MM.1S (cell line): ENCODE measurements around the gene PLXNA4.

Experiments
- DNase-seq: peaks from one replicate; pipeline ENCODE4 v3.0.0-alpha.2; 2015
- H2AFZ ChIP-seq: fragments of 300-600 bp; sonication (generic); 2 replicates; pipeline ENCODE4 v1.6.0; 2016; ENCODE audit warnings: antibody characterized with exemption, low read length
- H3F3A ChIP-seq: fragments of 300-600 bp; sonication (generic); 2 replicates; pipeline ENCODE4 v1.6.1; 2016; ENCODE audit warnings: mild to moderate bottlenecking, antibody characterized with exemption, low read length, moderate library complexity, mixed read lengths; ENCODE audit not compliant: insufficient read depth
- H3K27ac ChIP-seq: fragments of 300-600 bp; sonication (generic); 2 replicates; pipeline ENCODE4 v1.5.1; 2016; ENCODE audit warnings: mild to moderate bottlenecking, low read length
- H3K27me3 ChIP-seq: fragments of 300-600 bp; sonication (generic); replicated peaks from 2 replicates; pipeline ENCODE4 v1.6.0; 2016; ENCODE audit warnings: low read length; ENCODE audit not compliant: insufficient read depth
- H3K36me3 ChIP-seq: fragments of 300-600 bp; sonication (generic); replicated peaks from 2 replicates; pipeline ENCODE4 v1.6.1; 2016; ENCODE audit warnings: mild to moderate bottlenecking, low read length, mixed read lengths; ENCODE audit not compliant: insufficient read depth
- H3K4me1 ChIP-seq: fragments of 300-600 bp; sonication (generic); 2 replicates; pipeline ENCODE4 v1.6.1; 2016; ENCODE audit warnings: low read length, mixed read lengths
- H3K4me2 ChIP-seq: fragments of 300-600 bp; sonication (generic); 2 replicates; pipeline ENCODE4 v1.6.0; 2016; ENCODE audit warnings: low read depth, low read length
- H3K4me3 ChIP-seq: fragments of 300-600 bp; sonication (generic); 2 replicates; pipeline ENCODE4 v1.5.1; 2016; ENCODE audit warnings: low read length, mixed read lengths
- H3K79me2 ChIP-seq: fragments of 300-600 bp; sonication (generic); 2 replicates; pipeline ENCODE4 v1.6.1; 2016; ENCODE audit warnings: mixed run types, low read length, mixed read lengths
- H3K9ac ChIP-seq: fragments of 300-600 bp; sonication (generic); 2 replicates; pipeline ENCODE4 v1.6.1; 2016; ENCODE audit warnings: low read length, mixed read lengths
- H3K9me2 ChIP-seq: fragments of 300-600 bp; sonication (generic); replicated peaks from 2 replicates; pipeline ENCODE4 v1.6.1; 2016; ENCODE audit warnings: mild to moderate bottlenecking, low read length, mixed read lengths; ENCODE audit not compliant: insufficient read depth
- H3K9me3 ChIP-seq: fragments of 300-600 bp; sonication (generic); replicated peaks from 2 replicates; pipeline ENCODE4 v1.6.1; 2016; ENCODE audit warnings: mild to moderate bottlenecking, low read length, mixed read lengths; ENCODE audit not compliant: insufficient read depth
- H4K20me1 ChIP-seq: fragments of 300-600 bp; sonication (generic); 2 replicates; pipeline ENCODE4 v1.6.1; 2016; ENCODE audit warnings: mild to moderate bottlenecking, low read length, moderate library complexity, mixed read lengths; ENCODE audit not compliant: insufficient read depth
- CTCF ChIP-seq: fragments of 300-600 bp; sonication (generic); IDR thresholded peaks from 2 replicates; pipeline ENCODE4 v1.5.1; 2016; ENCODE audit warnings: antibody characterized with exemption, low read length, mixed read lengths
- EZH2 ChIP-seq: fragments of 300-600 bp; sonication (generic); optimal IDR thresholded peaks from 2 replicates; pipeline ENCODE3; 2017; ENCODE audit warnings: low read depth, mild to moderate bottlenecking, antibody characterized with exemption, low read length, mixed read lengths
- EZH2phosphoT487 ChIP-seq: fragments of 300-600 bp; sonication (generic); IDR thresholded peaks from 2 replicates; pipeline ENCODE4 v1.6.1; 2018; ENCODE audit warnings: antibody characterized with exemption, low read length

Gene PLXNA4

GRCh38 chr7:132185150-132185549, 391.1 kb downstream of the PLXNA4 start:
- Histone ChIP-seq H3K79me2 (no peaks in the 10 kb centered on the region), H3F3A (no peaks in the 10 kb centered on the region), H3K9me3 (no peaks in the 10 kb centered on the region), H3K4me3 (no peak overlapping the region), H4K20me1 (no peaks in the 10 kb centered on the region), H3K36me3 (no peaks in the 10 kb centered on the region), H2AFZ (no peak overlapping the region), H3K27me3 (no peaks in the 10 kb centered on the region), H3K27ac (no peak overlapping the region), H3K9me2 (no peaks in the 10 kb centered on the region), H3K4me2 (no peak overlapping the region), H3K4me1 (no peaks in the 10 kb centered on the region), H3K9ac (no peak overlapping the region)
- no peak for DNase-seq
- TF ChIP-seq EZH2phosphoT487: no peak
- TF ChIP-seq EZH2: no peak
- TF ChIP-seq CTCF: no peak

GRCh38 chr7:132183781-132184380, 392.4 kb downstream of the PLXNA4 start:
- Histone ChIP-seq H2AFZ (no peak overlapping the region), H3K9me2 (no peaks in the 10 kb centered on the region), H3K9me3 (no peaks in the 10 kb centered on the region), H4K20me1 (no peaks in the 10 kb centered on the region), H3K4me3 (no peak overlapping the region), H3K27ac (no peak overlapping the region), H3K4me2 (no peak overlapping the region), H3K79me2 (no peaks in the 10 kb centered on the region), H3K27me3 (no peaks in the 10 kb centered on the region), H3F3A (no peaks in the 10 kb centered on the region), H3K9ac (no peak overlapping the region), H3K36me3 (no peaks in the 10 kb centered on the region), H3K4me1 (no peaks in the 10 kb centered on the region)
- no peak for TF ChIP-seq EZH2
- no peak for DNase-seq

- H3F3A ChIP-seq: no peaks in the 10 kb centered on the region
- no peaks in the 10 kb centered on the region for H3K9me2 ChIP-seq
- no peaks in the 10 kb centered on the region for H3K36me3 ChIP-seq
- H4K20me1 ChIP-seq: no peaks in the 10 kb centered on the region
- DNase-seq: no peak
- no peak overlapping the region for H3K4me2 ChIP-seq
- H3K79me2 ChIP-seq: no peaks in the 10 kb centered on the region
- H3K9ac ChIP-seq: no peak overlapping the region
- no peaks in the 10 kb centered on the region for H3K4me1 ChIP-seq
- no peaks in the 10 kb centered on the region for H3K27me3 ChIP-seq
- TF ChIP-seq EZH2: no peak
- no peak for TF ChIP-seq CTCF
- TF ChIP-seq EZH2phosphoT487: no peak
- H3K9me3 ChIP-seq: no peaks in the 10 kb centered on the region
- no peak overlapping the region for H3K27ac ChIP-seq
- H2AFZ ChIP-seq: no peak overlapping the region
- no peak overlapping the region for H3K4me3 ChIP-seq
Measured at GRCh38 chr7:132182992-132183391, 393.3 kb downstream of the PLXNA4 start.

DNA sequence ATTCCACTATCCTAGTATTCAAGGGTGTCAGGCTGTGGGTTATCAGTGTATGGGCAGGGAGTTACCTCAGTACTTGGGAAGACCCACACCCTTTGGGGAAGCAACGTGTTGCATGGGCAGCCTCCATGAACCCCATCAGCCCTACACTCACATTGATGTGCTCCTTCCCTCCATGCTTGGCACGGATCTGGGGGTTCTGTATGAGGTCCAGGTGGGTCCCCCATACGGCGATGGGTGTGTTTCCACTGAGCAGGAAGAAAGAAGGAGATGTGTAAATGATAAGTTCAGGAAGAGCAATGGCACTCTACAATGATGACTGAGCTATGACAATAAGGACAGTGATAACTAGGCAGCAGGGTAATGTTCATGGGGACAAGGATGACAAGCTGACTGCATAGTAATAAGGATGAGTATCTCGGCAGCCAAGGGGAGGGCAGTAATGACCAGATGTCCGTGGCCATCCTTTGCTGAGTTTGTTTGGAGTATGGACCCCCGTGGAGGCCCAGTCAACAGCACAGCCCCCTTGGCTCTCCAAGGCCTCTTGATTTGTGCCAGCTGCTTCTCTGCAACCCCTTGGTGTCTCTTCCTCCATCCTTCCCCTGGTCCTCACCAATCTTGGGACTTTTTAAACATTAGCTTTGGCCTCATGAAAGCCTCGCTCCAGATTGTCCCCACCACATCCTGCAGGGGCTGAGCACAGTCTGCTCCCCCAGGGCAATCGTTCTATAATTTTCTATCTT, 394.2 kb downstream of the PLXNA4 start:
- Histone ChIP-seq H3K27me3 (no peaks in the 10 kb centered on the region), H3K36me3 (no peaks in the 10 kb centered on the region), H3K27ac (no peak overlapping the region), H3K4me1 (no peaks in the 10 kb centered on the region), H4K20me1 (no peaks in the 10 kb centered on the region), H3K4me2 (no peak overlapping the region), H2AFZ (no peak overlapping the region), H3K9me2 (no peaks in the 10 kb centered on the region), H3K4me3 (no peak overlapping the region), H3K9ac (no peak overlapping the region), H3K79me2 (no peaks in the 10 kb centered on the region), H3K9me3 (no peaks in the 10 kb centered on the region), H3F3A (no peaks in the 10 kb centered on the region)
- DNase-seq: no peak
- no peak for TF ChIP-seq EZH2
- no peak for TF ChIP-seq EZH2phosphoT487
- no peak for TF ChIP-seq CTCF
